GM06990 (cell line): ENCODE data around the gene GRIA3.

Source experiments
- DNase-seq: peaks from one replicate; pipeline ENCODE4 v3.0.0-alpha.2; 2011; ENCODE audit not compliant: insufficient read length; ENCODE audit errors: extremely low read depth
- H3K27me3 ChIP-seq: replicated peaks from 2 replicates; pipeline ENCODE4 v1.6.0; 2011; ENCODE audit warnings: low read length; ENCODE audit not compliant: control insufficient read depth, insufficient read depth
- H3K36me3 ChIP-seq: 2 replicates; pipeline ENCODE4 v1.5.1; 2011; ENCODE audit warnings: low read length; ENCODE audit not compliant: control insufficient read depth, insufficient read depth
- H3K4me3 ChIP-seq: replicated peaks from 2 replicates; pipeline ENCODE4 v1.5.1; 2011; ENCODE audit warnings: low read depth, mild to moderate bottlenecking, control low read depth, low read length
- TF ChIP-seq, protein P1 (sequence below): IDR thresholded peaks from 2 replicates; pipeline ENCODE4 v1.5.1; 2011; ENCODE audit warnings: low read length, control low read depth, mild to moderate bottlenecking, inconsistent platforms; ENCODE audit not compliant: insufficient read depth, poor library complexity, severe bottlenecking

The GRIA3 gene

DNA sequence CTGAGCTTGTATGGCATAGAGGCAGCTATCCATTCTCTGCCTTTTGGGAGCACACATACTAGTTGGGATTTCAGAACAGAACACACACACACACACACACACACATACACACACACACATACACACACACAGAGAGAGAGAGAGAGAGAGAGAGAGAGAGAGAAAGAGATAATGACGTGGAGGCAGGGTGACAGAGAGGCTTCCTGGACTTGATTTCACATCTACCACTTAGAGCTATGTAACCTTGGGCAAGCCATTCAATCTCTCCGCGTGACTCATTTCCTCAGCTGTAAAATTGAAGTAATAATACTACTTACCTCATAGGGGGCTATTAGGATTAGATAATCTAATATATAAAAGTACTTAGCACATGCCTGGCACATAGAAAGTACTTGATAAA, 12.3 kb upstream of the GRIA3 start:
- TF ChIP-seq, protein P1, sequence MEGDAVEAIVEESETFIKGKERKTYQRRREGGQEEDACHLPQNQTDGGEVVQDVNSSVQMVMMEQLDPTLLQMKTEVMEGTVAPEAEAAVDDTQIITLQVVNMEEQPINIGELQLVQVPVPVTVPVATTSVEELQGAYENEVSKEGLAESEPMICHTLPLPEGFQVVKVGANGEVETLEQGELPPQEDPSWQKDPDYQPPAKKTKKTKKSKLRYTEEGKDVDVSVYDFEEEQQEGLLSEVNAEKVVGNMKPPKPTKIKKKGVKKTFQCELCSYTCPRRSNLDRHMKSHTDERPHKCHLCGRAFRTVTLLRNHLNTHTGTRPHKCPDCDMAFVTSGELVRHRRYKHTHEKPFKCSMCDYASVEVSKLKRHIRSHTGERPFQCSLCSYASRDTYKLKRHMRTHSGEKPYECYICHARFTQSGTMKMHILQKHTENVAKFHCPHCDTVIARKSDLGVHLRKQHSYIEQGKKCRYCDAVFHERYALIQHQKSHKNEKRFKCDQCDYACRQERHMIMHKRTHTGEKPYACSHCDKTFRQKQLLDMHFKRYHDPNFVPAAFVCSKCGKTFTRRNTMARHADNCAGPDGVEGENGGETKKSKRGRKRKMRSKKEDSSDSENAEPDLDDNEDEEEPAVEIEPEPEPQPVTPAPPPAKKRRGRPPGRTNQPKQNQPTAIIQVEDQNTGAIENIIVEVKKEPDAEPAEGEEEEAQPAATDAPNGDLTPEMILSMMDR = no peak

DNA sequence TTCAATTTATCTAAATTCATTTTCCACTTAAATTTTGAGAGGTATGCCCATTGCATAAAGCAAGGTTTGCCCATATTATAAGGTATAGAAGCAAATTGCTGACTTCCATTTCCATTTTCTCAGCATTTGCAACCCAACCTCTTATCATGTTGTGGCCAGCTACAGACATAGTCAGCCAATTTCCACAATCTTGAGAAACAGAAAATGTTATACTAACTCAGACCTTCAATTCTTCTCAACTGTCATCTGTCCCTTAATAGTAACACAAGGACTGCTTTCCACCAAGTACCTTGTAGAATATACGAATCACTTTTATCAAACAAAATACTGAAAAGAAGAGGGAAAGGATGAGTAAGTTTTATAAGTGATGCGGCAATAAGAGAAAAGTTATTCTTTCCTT, 11.2 kb upstream of the GRIA3 start:
- Histone ChIP-seq H3K4me3 (no peak overlapping the region), H3K27me3 (no peaks in the 10 kb centered on the region), H3K36me3 (no peaks in the 10 kb centered on the region)
- DNase-seq = no peak
- TF ChIP-seq, protein P1 = no peak

More for the DNA sequence above, 12.3 kb upstream of the GRIA3 start:
- no peak for DNase-seq
- Histone ChIP-seq H3K36me3 (no peaks in the 10 kb centered on the region), H3K27me3 (no peaks in the 10 kb centered on the region), H3K4me3 (no peak overlapping the region)

GRCh38 chrX:123173833-123174232, 10.2 kb upstream of the GRIA3 start:
- H3K27me3 ChIP-seq = no peaks in the 10 kb centered on the region
- DNase-seq = no peak
- TF ChIP-seq, protein P1 = peak; percentile 30
- no peak overlapping the region for H3K4me3 ChIP-seq
- H3K36me3 ChIP-seq = no peaks in the 10 kb centered on the region

- H3K27me3 ChIP-seq = no peaks in the 10 kb centered on the region
These were observed 8.5 kb upstream of the GRIA3 start for GRCh38 chrX:123175366-123176122.

GRCh38 chrX:123181233-123181914, 2.7 kb upstream of the GRIA3 start:
- Histone ChIP-seq H3K27me3 (no peaks in the 10 kb centered on the region; the same call in 1 of the 2 replicates), H3K4me3 (no peak overlapping the region), H3K36me3 (no peaks in the 10 kb centered on the region)
- no peak for DNase-seq
- TF ChIP-seq, protein P1 = no peak

More at GRCh38 chrX:123175366-123176122, 8.5 kb upstream of the GRIA3 start:
- no peak for DNase-seq
- TF ChIP-seq, protein P1 = no peak
- Histone ChIP-seq H3K4me3 (no peak overlapping the region), H3K36me3 (no peaks in the 10 kb centered on the region)
